Adipose tissue (tissue), 3 donors: ENCODE measurements around the gene NEURL1B. TPM values are rescaled to one million over a fixed set of nuclear protein-coding genes. Genes with fewer than 3 reads are reported as not detected.
"Not testable (repeated sequence)": the region's sequence is repeated elsewhere in the genome, so short reads cannot be mapped to it uniquely, and the experiment has no call there.

ENCODE experiments used
- H3K27ac ChIP-seq: one replicate; pipeline ENCODE4 v1.5.1; 2013; ENCODE audit warnings: low read depth, low read length
- WGBS, 3 donors: extraction: QIAGEN DNeasy Blood & Tissue Kit; methylation state at CpG; one replicate each; pipeline ENCODE4 v1.1.7; 2013; 5-methylcytosine and 5-hydroxymethylcytosine counted together
- polyA plus RNA-seq, 3 donors: library from polyadenylated mRNA; stranded (reverse); fragments of 200-250 nt; gene quantifications; one replicate each; pipeline ENCODE4 v1.2.3, GENCODE V29; 2013
- donor health status: healthy with polysubstance abuse.
- donor health status: Bipolar disorder and iron deficiency.
- donor health status: healthy.

The NEURL1B gene, protein sequence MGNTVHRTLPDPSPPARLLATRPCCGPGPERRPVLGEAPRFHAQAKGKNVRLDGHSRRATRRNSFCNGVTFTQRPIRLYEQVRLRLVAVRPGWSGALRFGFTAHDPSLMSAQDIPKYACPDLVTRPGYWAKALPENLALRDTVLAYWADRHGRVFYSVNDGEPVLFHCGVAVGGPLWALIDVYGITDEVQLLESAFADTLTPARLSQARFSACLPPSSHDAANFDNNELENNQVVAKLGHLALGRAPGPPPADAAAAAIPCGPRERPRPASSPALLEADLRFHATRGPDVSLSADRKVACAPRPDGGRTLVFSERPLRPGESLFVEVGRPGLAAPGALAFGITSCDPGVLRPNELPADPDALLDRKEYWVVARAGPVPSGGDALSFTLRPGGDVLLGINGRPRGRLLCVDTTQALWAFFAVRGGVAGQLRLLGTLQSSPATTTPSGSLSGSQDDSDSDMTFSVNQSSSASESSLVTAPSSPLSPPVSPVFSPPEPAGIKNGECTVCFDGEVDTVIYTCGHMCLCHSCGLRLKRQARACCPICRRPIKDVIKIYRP
- polyA plus RNA-seq, result 10 to 100 TPM in 2 of 3 donors, 1 to 10 TPM in 1; 3.7 to 17.5 (median 12.8) TPM

DNA sequence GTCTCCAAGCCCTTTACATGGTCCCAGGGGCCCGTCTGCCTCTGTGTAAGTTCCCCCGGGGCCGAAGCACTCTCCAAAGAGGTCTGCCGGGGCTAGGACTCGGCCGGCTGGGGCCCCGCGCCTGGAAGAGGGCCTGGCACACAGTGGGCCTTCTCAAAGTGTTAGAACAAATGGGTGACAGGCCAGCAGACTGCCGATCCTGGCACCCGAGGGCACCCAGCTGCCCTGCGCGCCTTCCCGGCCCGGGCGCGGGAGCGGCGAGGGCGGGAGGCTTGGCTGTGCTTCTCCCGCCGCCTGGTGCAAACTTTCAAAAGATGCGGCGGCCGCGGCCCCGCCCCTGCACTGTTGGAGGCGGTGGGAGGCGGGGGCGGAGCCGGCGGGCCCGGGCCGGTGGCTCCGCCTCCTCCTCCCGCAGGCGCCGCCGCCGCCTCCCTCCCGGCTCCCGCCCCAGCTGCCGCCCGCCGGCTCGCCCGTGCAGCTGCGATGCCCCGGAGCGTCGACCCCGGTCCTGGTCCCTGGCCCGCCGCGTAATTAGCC lies at the start of gene NEURL1B:
TSS of gene NEURL1B (plus strand) at position 442 of the 537 bp plus-strand sequence. CDS start 144 bp downstream, outside the sequence.
- H3K27ac ChIP-seq, result peak within 1 kb of the TSS; percentile 34
- 0% methylated on average over 33 to 54 of the region's 54 CpGs for WGBS, 3 donors

DNA sequence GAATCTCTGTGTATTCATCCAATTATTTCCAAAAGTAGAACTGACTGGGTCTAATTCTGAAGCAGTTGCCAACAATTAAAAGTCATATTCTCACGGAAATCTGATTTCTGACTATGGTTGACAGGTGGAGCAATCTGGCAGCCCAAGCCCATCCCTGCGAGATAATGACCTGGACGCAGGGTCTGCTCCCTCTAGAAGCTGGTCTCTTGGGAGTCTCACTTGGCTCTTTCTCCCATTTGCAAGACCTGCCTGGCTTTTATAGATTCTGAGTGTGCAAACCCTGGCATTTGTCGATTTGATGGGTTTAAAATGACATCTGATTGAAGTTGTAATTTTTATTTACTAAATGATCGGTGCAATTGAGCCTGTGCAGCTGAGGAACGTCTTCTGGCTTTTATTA lies 49.4 kb upstream of the NEURL1B start:
- WGBS, 3 donors, result 70 to 89% (median 88%) methylated on average over 6 of the region's 6 CpGs
- H3K27ac ChIP-seq, result no peak overlapping the region

DNA sequence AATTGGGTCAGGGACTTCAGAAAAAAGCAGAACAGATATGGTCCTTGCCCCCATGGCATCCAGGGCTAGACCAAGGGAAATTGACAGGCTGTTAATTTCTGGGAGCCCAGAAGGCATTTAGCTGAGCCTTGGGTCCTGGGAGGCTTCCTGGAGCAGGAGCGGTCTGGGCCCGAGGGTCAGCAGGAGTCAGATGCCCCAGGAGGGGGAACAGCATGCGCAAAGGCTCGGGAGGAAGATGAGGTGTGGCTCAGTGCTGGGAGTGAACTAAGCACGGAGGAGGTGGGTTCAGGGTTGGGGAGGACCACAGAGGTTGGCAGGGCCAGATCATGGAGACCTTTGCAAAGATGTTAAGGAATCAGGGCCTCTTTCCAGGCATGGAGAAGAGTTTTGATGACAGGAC lies 48.2 kb upstream of the NEURL1B start:
- no peak overlapping the region for H3K27ac ChIP-seq
- WGBS, 3 donors, result 88 to 91% (median 91%) methylated on average over 5 of the region's 5 CpGs

DNA sequence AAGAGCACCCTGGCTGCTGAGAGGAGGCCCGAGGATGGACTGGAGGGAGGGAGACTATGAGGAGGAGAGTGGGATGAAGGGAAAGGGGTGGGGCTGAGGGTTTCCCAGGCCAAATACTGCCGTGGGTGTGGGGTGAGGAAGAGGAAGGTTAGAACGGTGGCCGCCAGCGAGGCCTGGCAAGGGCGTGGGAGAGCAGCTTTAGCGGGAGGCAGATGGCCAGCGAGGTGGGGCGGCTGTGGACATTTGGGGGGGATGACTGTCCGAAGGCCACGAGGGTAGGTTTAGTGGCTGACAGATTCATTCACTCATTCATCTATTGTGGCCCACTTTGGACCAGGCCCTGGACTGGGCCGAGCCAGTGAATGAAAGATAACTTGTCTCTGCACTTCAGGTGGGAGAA lies 47.8 kb upstream of the NEURL1B start:
- H3K27ac ChIP-seq, result no peak overlapping the region
- WGBS, 3 donors, result 86 to 89% (median 88%) methylated on average over 12 of the region's 12 CpGs

DNA sequence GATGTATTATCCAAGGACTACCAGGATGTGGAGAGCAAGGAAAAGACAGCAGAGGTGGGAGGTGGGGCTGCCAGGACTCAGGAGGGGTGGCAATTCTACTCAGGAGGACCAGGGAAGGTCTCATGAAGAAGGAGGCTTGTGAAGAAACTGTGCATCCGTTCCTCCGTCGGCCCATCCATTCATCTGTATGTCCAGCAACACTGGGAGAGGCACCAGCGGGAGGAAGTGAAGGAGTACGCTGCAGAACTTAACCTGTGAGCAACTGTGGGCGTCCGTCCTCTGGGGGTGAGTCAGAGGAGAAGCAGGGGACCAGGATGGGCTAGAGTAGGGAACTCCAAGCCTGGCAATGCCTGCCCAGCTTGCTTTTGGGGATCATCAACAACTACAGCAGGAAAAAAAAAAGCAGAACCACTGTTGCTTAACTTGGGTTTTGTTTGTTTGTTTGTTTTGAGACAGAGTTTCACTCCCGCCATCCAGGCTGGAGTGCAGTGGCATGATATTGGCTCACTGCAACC lies 47.3 kb upstream of the NEURL1B start:
- 90 to 93% (median 92%) methylated on average over 8 of the region's 8 CpGs for WGBS, 3 donors
- no peak overlapping the region for H3K27ac ChIP-seq

DNA sequence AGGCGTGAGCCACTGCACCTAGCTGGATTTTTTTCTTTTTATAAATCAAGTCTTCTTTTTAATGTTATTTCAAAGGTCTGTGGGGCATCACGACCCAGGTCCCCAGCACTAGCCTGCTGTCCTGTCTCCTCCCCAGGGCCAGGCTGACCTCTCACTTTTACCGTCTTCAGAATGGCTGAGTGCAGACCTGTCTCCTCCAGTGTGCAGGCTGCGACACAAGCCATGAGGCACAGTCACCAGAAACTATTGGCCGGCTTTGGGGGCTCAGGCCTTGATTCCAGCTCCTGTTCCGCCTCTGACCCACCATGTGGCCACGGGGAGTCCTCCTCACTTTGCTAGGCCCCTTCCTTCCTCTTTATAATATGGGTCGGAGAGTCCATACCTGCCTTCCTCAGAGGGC lies 46.6 kb upstream of the NEURL1B start:
- no peak overlapping the region for H3K27ac ChIP-seq
- WGBS, 3 donors, result 84 to 96% (median 87%) methylated on average over 8 of the region's 8 CpGs

DNA sequence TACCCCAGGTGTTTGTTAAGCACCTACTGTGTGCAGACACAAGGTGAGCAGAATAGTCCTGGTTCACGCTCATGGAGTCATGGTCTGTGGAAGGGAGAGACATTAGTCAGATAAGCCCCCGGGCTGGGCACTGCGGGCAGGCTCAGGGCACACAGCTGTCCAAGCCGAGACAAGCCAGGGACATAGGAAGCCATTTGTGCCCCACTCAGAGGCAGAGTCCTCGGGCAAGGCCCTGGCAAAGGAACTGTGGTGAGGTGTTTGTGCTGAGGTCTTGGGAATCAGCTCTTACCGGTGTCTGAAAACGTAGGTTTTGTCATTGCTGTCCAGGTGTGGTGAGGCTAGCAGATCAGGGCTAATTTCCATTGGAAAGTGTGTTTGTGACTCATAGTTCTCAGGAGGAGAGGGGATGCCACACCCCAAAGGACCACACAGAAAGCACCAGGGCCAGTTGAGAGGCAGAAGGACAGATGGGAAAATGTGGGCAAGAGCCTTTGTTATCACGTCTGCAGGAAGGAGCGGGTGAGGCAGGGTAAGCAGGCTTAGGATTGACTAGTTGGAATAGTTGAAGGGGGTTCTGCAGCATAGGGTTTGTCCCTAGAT lies 46.1 kb upstream of the NEURL1B start:
- WGBS, 3 donors, result 80 to 92% (median 87%) methylated on average over 9 of the region's 9 CpGs
- H3K27ac ChIP-seq, result no peak overlapping the region

DNA sequence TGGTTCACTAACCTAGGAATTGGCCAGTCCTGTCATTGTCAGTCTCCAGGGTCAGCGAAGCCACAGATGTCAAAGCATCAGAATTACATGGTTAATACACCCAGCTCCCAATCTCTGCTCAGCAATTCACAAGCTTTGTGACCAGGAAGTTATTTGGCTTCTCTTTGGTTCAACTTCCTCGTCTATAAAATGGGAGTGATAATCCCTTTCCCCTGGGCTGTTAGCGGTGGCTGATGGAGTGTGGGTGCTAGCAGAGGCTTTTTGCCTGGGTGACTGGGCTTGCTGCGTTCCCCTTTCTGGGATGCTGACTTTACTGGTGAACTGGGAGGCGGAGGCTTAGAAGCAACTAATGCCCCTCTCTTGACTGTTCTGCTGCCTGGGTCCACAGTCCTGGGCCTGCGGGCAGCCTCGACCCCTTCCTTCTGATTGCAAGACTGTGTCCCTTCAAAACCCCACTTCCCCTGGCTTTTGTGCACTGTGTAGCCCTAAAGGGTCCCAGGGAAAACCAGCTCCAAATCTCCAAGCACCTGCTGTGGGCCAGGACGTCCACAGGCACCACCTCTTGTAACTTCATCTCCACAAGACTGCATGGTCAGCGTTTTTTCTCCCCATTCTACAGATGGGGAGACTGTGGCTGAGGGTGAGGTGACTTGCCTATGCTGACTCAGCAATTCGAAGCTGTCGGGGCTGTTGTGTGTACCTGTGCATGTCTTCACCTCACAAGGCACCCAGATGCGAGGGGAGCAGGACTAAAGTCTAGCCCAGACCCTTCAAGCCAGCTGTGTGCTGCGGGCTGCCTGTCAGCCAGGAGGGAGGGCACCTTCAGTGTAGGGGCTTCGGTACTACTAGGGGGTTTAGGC lies 45.2 kb upstream of the NEURL1B start:
- 85 to 90% (median 88%) methylated on average over 14 of the region's 14 CpGs for WGBS, 3 donors
- no peak overlapping the region for H3K27ac ChIP-seq

DNA sequence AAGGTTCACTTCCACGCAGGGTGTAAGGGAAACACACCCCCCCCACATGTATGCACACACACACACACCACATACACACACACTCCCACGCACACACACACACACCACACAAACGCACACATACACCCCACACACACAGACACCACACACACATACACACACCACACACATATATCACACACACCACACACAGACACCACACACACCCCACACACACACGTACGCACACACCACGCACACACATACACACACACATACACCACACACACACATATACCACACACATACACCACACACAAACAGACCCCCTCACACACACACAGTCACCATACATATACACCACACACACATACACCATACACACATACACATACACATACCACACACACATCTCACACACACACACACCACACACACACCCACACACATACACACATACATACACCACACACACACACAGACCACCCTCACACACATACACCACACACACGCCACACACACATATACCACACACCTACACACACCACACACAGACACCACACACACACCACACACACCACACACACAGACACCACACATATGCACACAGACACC lies 44.3 kb upstream of the NEURL1B start:
- 93 to 96% (median 94%) methylated on average over 7 of the region's 7 CpGs for WGBS, 3 donors
- H3K27ac ChIP-seq, result no peak overlapping the region

DNA sequence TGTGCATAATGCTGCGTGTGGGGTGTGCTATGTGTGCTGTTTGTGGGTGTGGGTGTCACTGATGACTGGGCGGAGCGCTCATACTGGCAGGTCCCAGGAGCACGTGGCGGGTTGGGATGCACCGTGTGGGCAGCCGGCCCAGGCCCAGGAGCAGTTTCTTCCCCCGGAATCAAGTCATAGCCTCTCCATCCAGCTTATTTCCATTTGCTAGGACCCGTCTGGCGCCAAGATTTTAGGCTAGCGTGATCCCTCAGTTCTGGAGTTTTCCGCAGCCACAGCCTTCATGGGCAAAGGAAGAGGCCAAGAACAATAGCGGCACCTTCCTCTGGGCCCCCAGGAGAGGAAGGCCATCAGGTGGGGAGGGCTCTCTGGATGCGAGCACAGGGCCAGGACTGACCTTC lies 43.3 kb upstream of the NEURL1B start:
- H3K27ac ChIP-seq, result no peak overlapping the region
- 65 to 82% (median 67%) methylated on average over 14 of the region's 14 CpGs for WGBS, 3 donors

DNA sequence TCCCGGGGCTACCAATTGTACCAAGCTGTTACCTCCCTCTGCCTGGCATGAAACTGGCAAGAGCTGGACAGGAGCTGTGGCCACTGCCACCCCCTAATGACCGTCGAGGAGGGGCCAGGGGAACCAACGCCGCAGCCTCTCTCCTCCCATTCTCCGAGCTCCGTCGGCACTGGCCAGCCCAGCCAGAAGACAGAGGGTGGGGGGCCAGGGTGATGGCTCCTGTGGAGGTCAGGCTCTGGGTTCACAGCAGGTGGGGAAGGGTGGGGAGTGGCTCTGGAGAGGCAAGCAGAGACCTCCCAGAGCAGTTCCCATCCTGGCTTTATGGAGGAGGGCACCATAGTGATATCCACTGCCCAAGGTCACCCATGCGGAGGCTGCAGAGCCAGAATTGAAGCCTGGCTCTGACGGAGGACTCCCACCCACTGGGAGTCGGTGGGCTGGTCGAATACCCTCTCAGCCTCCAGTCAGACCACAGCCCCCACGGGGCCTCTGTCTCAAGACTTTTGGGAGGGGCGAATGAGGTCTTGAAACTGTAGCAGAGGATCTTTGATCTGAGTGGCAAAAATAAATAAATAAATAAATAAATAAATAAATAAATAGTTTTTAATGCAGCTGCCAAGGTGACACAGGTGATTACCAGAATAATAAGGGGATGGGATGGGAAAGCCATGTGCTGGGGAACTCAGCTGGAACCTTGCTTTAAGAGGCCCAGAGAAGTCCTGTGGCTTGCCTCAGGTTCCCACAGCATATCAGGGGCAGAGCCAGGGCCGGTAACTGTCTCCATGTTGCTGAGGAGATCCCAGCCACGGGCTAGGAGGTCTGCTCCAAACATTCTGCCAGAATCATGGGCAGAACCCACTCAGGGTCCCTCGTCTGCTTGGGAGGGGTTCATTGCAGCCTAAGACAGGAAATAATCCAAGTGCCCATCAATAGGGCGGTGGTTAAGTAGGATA lies 42.5 kb upstream of the NEURL1B start:
- H3K27ac ChIP-seq, result no peak overlapping the region
- WGBS, 3 donors, result 59 to 71% (median 69%) methylated on average over 18 of the region's 18 CpGs

DNA sequence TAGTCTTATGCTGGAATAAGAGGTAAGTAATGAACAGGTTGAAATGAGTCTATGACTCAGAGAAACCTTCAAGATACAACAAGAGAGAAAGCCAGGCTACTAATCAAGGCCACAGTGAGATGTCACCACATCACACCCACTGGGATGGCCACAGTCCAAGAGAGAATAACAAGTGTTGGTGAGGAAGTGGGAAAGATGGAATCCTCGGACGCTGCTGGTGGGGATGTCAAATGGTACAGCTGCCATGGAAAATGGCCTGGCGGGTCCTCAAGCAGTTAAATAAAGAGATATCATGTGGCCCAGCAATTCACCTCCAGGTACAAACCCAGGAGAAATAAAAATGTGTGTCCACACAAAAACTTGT lies 41.9 kb upstream of the NEURL1B start:
- WGBS, 3 donors, result 84 to 95% (median 89%) methylated on average over 3 of the region's 3 CpGs
- H3K27ac ChIP-seq, result no peak overlapping the region

DNA sequence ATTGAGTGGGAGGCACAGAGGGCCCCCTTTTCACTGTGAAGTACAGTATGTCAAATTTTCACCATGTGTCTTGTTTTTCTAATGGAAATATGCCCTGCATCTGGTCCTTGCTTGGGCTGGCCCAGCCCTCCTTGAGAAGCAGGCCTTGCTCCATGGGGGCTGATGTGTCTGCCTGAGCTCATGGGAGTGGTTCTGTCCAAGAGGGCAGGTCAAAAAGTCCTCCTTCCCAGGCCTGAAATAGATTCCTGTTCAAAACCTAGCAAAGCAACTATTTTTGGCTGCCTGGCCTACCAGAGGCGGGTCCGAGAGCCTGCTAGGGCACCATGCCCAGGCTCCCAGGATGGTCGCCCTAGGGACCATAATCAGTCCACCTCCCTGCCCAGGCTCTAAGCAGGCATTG lies 40.5 kb upstream of the NEURL1B start:
- no peak overlapping the region for H3K27ac ChIP-seq
- 52 to 92% (median 67%) methylated on average over 3 of the region's 3 CpGs for WGBS, 3 donors

DNA sequence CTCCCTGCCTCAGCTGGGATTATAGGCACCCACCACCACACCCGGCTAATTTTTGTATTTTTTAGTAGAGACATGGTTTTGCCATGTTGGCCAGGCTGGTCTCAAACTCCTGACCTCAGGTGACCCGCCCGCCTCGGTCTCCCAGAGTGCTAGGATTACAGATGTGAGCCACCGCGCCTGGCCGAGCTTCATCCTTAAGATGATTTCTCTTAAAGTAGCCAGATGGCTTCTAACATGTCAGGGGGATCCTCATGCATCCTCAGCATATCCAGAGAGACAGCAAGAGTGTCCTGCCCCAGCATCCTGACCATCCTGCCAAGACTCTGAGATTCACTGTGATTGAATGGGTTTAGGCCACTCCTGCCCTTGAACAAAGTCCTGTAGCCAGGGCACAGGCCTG lies 39.5 kb upstream of the NEURL1B start:
- 91 to 96% (median 92%) methylated on average over 7 of the region's 7 CpGs for WGBS, 3 donors
- H3K27ac ChIP-seq, result not testable (repeated sequence)

DNA sequence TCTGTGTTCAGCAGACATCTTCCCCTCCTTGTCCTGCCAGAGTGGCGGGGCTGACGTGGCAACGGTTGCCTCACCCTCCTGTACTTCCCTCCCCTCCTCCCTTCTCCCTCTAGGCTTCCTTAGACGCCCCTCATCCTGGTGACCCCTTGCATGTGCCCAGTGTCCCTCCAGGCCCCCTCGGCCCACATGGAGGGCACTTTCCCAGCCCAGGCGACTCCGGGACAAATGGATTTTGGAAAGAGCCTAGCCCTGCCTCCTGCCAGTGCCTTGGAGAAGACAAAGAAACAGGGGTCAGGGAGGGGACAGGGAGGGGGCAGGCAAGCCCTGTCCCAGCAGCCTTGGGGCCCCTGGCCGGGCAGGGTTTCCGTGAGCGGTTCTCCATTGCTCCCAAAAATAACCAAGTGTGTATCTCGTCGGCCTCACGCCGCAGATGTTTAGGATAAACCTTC lies 38.3 kb upstream of the NEURL1B start:
- WGBS, 3 donors, result 52 to 79% (median 55%) methylated on average over 14 of the region's 14 CpGs
- no peak overlapping the region for H3K27ac ChIP-seq

DNA sequence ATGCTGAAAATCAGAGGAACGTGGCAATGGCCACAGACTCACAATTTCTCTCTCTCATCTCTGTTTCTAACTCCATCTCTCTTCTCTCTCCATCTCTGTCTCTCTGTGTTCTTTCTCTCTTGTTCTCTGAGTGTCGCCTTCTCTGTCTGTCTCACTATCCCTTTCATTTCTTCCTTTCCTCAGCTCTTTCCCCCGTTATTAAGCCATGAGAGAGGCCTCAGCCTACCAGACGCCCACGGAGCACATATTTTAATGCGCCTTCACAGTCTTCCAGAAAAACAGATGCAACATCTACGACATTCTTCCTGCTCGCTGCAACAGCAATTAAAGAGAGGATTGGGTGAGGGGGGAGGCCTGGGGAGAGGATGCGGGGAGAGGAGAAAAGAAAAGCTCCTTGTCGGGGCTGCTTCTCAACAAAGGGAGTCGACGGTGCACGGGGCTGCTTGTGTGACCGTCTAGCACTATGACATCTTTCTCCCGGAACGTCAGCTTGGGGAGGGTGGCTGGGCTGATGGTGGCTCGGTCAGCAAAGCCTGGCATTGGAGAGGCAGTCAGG lies 37.7 kb upstream of the NEURL1B start:
- H3K27ac ChIP-seq, result no peak overlapping the region
- 48 to 69% (median 59%) methylated on average over 17 of the region's 17 CpGs for WGBS, 3 donors

DNA sequence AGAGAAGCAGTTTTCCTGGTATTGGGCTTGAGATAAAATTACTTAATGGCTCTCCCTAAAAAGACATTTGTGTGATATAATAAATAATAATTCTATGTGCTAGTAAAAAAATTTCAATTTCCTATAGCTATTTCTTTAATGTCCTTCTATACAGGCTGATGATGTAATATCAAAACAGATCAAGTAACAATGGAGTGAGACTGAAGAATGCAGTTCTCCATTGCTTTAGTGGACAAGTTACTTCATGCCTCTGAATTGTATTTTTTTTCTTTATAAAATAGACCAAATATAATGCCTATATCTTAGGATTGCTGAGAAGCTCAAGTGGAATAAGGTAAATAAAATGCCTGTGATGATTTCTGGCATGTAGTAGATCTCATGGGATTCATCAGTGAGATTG lies 35.6 kb upstream of the NEURL1B start:
- H3K27ac ChIP-seq, result no peak overlapping the region
